Right atrium auricular region (tissue), 2 donors: ENCODE measurements around the gene CPED1. TPM values are rescaled to one million over a fixed set of nuclear protein-coding genes. Genes with fewer than 3 reads are reported as not detected.
A peak's percentile ranks its signal among the peaks of the same experiment; 100 is the strongest.

Experiments used
- DNase-seq: peaks from one replicate; pipeline ENCODE4 v3.0.0-alpha.2; 2019; ENCODE audit warnings: low spot score
- H3K27ac ChIP-seq, 2 donors: fragments of 200-600 bp; sonication (generic); 1 replicate in 1 of 2; 2 replicates in 1 of 2; pipeline ENCODE4 v1.5.1; 2016 to 2019
- H3K27me3 ChIP-seq, 2 donors: fragments of 200-600 bp; sonication (generic); one replicate each; pipeline versions ENCODE4 v1.5.1 to v1.6.0; 2017 to 2019
- H3K36me3 ChIP-seq: fragments of 200-600 bp; sonication (generic); one replicate; pipeline ENCODE4 v1.5.1; 2016
- H3K4me1 ChIP-seq, 2 donors: fragments of 200-600 bp; sonication (generic); one replicate each; pipeline versions ENCODE4 v1.5.1 to v1.6.0; 2017 to 2019
- H3K4me3 ChIP-seq, 2 donors: fragments of 200-600 bp; sonication (generic); 1 replicate in 1 of 2; 2 replicates in 1 of 2; pipeline ENCODE4 v1.5.1; 2017 to 2019; ENCODE audit warnings: mild to moderate bottlenecking in 1 of 2, moderate library complexity in 1 of 2
- H3K9me3 ChIP-seq, 2 donors: fragments of 200-600 bp; sonication (generic); one replicate each; pipeline ENCODE4 v1.5.1; 2019
- total RNA-seq, 2 donors: library from RNA; depleted of rRNA; stranded (reverse); fragments of >200 nt; gene quantifications; one replicate each; pipeline ENCODE4 v1.1.0, GENCODE V29; 2016
- TF ChIP-seq, protein P1 (sequence below), 2 donors: fragments of 200-600 bp; sonication (generic); IDR thresholded peaks; one replicate each; pipeline ENCODE4 v1.5.1; 2019; ENCODE audit warnings: antibody characterized with exemption in 2 of 2

Gene CPED1
- total RNA-seq, 2 donors from 2014 or later: 13.8 to 19.0 TPM

DNA sequence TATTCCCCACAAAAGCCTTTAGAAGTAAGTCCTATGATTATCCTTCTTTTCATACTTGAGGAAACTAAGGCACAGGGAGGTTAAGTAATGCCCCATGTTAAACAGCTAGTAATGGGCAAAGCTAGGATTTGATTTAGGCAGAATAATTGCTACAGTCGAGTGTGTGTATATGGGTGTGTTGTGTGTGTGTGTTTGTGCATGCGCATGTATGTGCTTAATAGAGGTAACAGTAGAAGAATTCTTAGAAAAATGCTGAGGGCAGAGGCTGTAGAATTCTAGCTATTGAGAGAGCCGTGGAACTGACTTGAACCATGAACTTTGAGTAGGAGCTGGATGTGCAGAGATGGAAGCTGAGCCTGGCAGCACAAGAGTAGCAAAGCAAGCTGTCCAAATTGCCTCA lies 208.9 kb downstream of the CPED1 start:
- Histone ChIP-seq H3K27me3 (no peaks in the 10 kb centered on the region), H3K4me1 (peaks cover 0 to 8% of the 10 kb centered on the region in 2 donors), H3K27ac (no peak overlapping the region), H3K4me3 (no peak overlapping the region), H3K36me3 (no peaks in the 10 kb centered on the region), H3K9me3 (no peaks in the 10 kb centered on the region)
- TF ChIP-seq, protein P1, sequence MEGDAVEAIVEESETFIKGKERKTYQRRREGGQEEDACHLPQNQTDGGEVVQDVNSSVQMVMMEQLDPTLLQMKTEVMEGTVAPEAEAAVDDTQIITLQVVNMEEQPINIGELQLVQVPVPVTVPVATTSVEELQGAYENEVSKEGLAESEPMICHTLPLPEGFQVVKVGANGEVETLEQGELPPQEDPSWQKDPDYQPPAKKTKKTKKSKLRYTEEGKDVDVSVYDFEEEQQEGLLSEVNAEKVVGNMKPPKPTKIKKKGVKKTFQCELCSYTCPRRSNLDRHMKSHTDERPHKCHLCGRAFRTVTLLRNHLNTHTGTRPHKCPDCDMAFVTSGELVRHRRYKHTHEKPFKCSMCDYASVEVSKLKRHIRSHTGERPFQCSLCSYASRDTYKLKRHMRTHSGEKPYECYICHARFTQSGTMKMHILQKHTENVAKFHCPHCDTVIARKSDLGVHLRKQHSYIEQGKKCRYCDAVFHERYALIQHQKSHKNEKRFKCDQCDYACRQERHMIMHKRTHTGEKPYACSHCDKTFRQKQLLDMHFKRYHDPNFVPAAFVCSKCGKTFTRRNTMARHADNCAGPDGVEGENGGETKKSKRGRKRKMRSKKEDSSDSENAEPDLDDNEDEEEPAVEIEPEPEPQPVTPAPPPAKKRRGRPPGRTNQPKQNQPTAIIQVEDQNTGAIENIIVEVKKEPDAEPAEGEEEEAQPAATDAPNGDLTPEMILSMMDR (IDR thresholded peaks at IDR 0.05): no peak
- no peak for DNase-seq

DNA sequence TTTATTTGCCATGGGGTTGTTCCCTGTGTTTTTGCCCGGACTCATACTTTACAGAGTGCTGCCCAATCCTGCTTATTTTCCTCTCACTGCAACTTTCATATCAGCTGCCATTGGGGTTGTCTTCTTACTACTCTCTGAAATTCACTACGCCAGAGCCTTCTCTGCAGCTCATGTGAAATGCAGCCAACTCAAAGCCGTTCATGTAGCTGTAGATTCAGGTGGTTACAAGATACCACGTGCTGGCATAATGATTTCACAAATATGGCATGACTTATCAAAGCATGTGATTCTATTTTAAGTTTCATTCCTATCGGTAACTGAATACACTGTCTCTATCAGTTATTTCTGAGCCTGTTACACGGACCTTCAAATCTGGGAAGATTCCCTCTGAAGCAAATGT lies 210.0 kb downstream of the CPED1 start:
- TF ChIP-seq, protein P1 (IDR thresholded peaks at IDR 0.05): no peak
- Histone ChIP-seq H3K36me3 (no peaks in the 10 kb centered on the region), H3K4me3 (no peak overlapping the region), H3K27me3 (no peaks in the 10 kb centered on the region), H3K27ac (peak overlapping the region in 1 of 2 donors; percentile 34), H3K4me1 (peaks cover 0 to 8% of the 10 kb centered on the region in 2 donors), H3K9me3 (no peaks in the 10 kb centered on the region)
- DNase-seq: no peak

- Histone ChIP-seq H3K36me3 (no peaks in the 10 kb centered on the region), H3K27ac (no peak overlapping the region), H3K9me3 (no peaks in the 10 kb centered on the region), H3K27me3 (no peaks in the 10 kb centered on the region), H3K4me1 (no peaks in the 10 kb centered on the region), H3K4me3 (no peak overlapping the region)
- DNase-seq: no peak
- TF ChIP-seq, protein P1 (IDR thresholded peaks at IDR 0.05): no peak
Observed at GRCh38 chr7:121202125-121202524, 213.6 kb downstream of the CPED1 start.

GRCh38 chr7:121202834-121203233 lies 214.3 kb downstream of the CPED1 start:
- no peaks in the 10 kb centered on the region for H3K27me3 ChIP-seq
- DNase-seq: no peak
- no peak overlapping the region for H3K27ac ChIP-seq
- H3K9me3 ChIP-seq: no peaks in the 10 kb centered on the region
- TF ChIP-seq, protein P1 (IDR thresholded peaks at IDR 0.05): no peak
- no peak overlapping the region for H3K4me3 ChIP-seq
- H3K4me1 ChIP-seq: no peaks in the 10 kb centered on the region
- H3K36me3 ChIP-seq: no peaks in the 10 kb centered on the region

GRCh38 chr7:121204537-121204936 lies 216.0 kb downstream of the CPED1 start:
- Histone ChIP-seq H3K27me3 (no peaks in the 10 kb centered on the region), H3K9me3 (no peaks in the 10 kb centered on the region), H3K4me3 (no peak overlapping the region), H3K36me3 (no peaks in the 10 kb centered on the region), H3K4me1 (no peaks in the 10 kb centered on the region), H3K27ac (no peak overlapping the region)
- TF ChIP-seq, protein P1 (IDR thresholded peaks at IDR 0.05): no peak
- no peak for DNase-seq

GRCh38 chr7:121205777-121206176 lies 217.3 kb downstream of the CPED1 start:
- Histone ChIP-seq H3K4me1 (no peaks in the 10 kb centered on the region), H3K9me3 (no peaks in the 10 kb centered on the region), H3K36me3 (no peaks in the 10 kb centered on the region), H3K4me3 (no peak overlapping the region), H3K27ac (no peak overlapping the region), H3K27me3 (no peaks in the 10 kb centered on the region)
- DNase-seq: no peak
- TF ChIP-seq, protein P1 (IDR thresholded peaks at IDR 0.05): no peak
